Measurements from ENCODE around the gene TREM1. TPM values are rescaled to one million over a fixed set of nuclear protein-coding genes. Genes with fewer than 3 reads are reported as not detected.
"Not testable (repeated sequence)": the region's sequence is repeated elsewhere in the genome, so short reads cannot be mapped to it uniquely, and the experiment has no call there.

TREM1 gene
- total and polyA plus RNA-seq, 7 donors: 0.21 to 4.0 (median 0.57) TPM

DNA sequence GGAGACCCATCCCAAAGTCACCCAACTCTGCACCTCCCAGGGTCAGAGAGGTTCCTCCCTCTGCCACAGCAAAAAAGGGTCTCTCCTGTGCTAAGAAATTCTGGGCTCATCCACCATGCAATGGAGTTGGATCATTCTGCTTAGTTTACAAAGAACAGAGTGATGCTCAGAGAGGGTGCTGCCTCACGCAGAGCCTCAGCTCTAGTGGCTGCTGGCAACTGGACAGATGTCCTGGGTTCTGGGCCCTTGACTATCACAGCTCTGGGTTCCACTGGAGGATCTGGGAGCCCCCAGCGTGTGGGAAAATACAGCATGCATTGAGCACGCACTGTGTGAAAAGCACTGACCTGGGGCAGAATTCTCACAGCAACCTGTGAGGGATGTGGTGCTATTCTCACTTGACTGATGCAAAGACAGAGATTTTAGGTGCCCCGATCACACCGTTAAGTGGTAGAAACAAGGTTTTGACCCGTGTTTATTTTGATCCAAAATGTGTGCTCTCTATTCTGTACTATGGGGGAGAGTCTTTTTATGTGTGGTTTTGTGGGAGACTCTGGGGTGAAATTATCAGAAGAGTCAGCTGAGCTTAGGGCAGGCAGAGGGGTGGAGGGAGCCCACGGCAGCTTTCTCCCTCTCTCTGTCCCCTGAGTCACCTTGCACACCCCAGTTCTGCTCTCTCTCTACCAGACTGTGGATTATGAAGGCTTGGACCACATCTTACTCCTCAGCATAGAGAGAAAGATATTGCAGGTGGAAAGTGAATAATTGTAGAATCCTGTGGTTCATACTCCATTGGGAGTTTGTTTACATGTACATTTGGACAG, 38.4 kb downstream of the TREM1 start:
- DNase-seq: no peak
- no peak for ATAC-seq
- Histone ChIP-seq H3K9me3 (no peaks in the 10 kb centered on the region), H3K36me3 (ENCODE audit: insufficient read depth in 1 of 2, low read depth in 1 of 2) (no peaks in the 10 kb centered on the region), H3K27me3 (ENCODE audit: insufficient read depth in 3 of 3, low read length in 2 of 3) (no peaks in the 10 kb centered on the region), H3K27ac (no peak overlapping the region), H3K4me3 (no peak overlapping the region), H3K4me1 (no peaks in the 10 kb centered on the region)
- TF ChIP-seq CTCF (IDR thresholded peaks at IDR 0.05): no peak
- intact Hi-C loops (cut with DNase I): no loop called here
- WGBS, 3 donors: 66 to 74% (median 69%) methylated on average over 7 of the region's 7 CpGs

DNA sequence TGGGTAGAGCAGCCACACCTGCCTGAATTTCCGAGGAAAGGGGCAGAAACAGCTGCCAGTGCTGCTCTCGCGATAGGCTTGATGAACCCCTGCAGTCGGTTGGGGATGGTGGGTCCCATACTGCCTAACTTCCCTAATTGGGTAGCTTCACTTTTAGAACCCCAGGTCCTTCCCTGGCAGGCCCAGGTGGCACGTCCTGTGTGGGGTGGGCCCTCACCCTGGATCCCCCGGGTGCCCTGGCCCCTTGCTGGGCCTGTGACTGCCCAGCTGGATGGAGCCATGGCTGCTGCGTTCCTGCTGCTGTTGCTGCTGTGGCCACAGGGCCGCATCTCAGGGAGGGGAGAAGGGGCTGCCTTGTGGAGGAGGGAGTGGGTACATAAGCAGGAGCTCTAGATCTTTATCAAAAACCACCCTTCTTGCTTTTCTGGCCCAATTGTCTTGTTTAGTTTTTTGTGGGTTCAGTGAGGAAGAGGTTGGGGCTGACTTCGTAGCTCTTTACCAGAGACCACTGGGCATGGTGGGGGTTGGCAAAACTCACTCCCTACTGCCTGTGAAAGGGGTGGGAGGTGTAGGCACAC, 39.1 kb downstream of the TREM1 start:
- H3K27me3 ChIP-seq (ENCODE audit: insufficient read depth in 3 of 3, low read length in 2 of 3): no peaks in the 10 kb centered on the region
- no peaks in the 10 kb centered on the region for H3K4me1 ChIP-seq
- H3K9me3 ChIP-seq: no peaks in the 10 kb centered on the region
- no peaks in the 10 kb centered on the region for H3K36me3 ChIP-seq (ENCODE audit: insufficient read depth in 1 of 2, low read depth in 1 of 2)
- DNase-seq (no peak), ATAC-seq (no peak)
- no peak overlapping the region for H3K27ac ChIP-seq
- H3K4me3 ChIP-seq: no peak overlapping the region
- TF ChIP-seq CTCF (IDR thresholded peaks at IDR 0.05): no peak
- intact Hi-C loops (cut with DNase I): no loop called here
- WGBS, 3 donors: 72 to 80% (median 74%) methylated on average over 9 of the region's 9 CpGs

DNA sequence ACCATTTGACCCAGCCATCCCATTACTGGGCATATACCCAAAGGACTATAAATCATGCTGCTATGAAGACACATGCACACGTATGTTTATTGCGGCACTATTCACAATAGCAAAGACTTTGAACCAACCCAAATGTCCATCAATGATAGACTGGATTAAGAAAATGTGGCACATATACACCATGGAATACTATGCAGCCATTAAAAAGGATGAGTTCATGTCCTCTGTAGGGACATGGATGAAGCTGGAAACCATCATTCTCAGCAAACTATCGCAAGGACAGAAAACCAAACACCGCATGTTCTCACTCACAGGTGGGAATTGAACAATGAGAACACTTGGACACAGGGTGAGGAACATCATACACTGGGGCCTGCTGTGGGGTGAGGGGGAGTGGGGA, 40.0 kb downstream of the TREM1 start:
- DNase-seq; ATAC-seq; H3K36me3 ChIP-seq (ENCODE audit: insufficient read depth in 1 of 2, low read depth in 1 of 2); H3K4me1 ChIP-seq; H3K9me3 ChIP-seq; H3K27me3 ChIP-seq (ENCODE audit: insufficient read depth in 3 of 3, low read length in 2 of 3); H3K4me3 ChIP-seq; intact Hi-C loops (cut with DNase I); H3K27ac ChIP-seq: not testable (repeated sequence)
- WGBS, 3 donors: 83 to 96% (median 95%) methylated on average over 2 to 4 of the region's 4 CpGs

DNA sequence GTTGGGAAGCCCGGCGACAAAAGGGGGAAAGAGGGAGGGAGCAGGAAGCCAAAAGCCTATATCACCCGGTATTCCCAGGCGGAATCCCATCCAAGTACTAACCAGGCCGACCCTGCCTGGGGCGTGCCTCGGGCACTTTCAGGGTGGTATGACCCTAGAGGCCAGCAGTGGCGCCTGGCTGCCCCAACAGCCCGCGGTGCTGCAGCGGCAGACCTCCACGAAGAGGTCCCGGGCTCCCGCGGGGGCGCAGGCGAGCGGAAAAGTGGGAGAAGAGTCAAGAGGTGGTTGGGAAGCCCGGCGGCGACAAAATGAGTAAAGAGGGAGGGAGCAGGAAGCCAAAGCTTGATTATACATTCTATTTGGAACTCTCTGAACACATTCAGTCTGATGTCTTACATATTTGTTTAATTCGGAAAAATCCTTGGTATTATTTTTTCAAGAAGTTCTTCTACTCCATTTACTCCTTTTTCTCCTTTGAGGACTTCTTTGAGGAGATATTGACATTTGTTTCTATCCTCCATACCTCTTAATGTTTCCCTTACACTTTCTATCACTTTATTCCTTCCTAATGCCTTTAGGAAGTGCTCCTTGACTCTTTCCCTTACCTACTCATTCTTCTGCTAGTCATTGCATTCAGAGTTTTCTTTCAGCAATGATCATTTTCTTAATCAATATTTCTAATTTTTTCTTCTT, 46.9 kb downstream of the TREM1 start:
- no peak for ATAC-seq
- Histone ChIP-seq H3K27me3 (ENCODE audit: insufficient read depth in 3 of 3, low read length in 2 of 3) (peaks cover 6 to 38% (median 6%) of the 10 kb centered on the region in 3 donors), H3K27ac (no peak overlapping the region), H3K4me3 (no peak overlapping the region), H3K4me1 (no peaks in the 10 kb centered on the region), H3K36me3 (ENCODE audit: insufficient read depth in 1 of 2, low read depth in 1 of 2) (no peaks in the 10 kb centered on the region), H3K9me3 (no peaks in the 10 kb centered on the region)
- 10 to 17% (median 16%) methylated on average over 20 to 22 of the region's 22 CpGs for WGBS, 3 donors
- intact Hi-C loops (cut with DNase I): no loop called here
- TF ChIP-seq CTCF (IDR thresholded peaks at IDR 0.05): no peak
- DNase-seq: no peak

- ATAC-seq (no peak), DNase-seq (no peak)
- H3K4me1 ChIP-seq: no peaks in the 10 kb centered on the region
- intact Hi-C loops (cut with DNase I): no loop called here
- TF ChIP-seq CTCF (IDR thresholded peaks at IDR 0.05): no peak
- no peak overlapping the region for H3K27ac ChIP-seq
- WGBS, 3 donors: 67 to 76% (median 71%) methylated on average over 5 of the region's 5 CpGs
- H3K9me3 ChIP-seq: no peaks in the 10 kb centered on the region
- no peaks in the 10 kb centered on the region for H3K36me3 ChIP-seq (ENCODE audit: insufficient read depth in 1 of 2, low read depth in 1 of 2)
- peaks cover 6 to 36% (median 6%) of the 10 kb centered on the region in 3 donors for H3K27me3 ChIP-seq (ENCODE audit: insufficient read depth in 3 of 3, low read length in 2 of 3)
- no peak overlapping the region for H3K4me3 ChIP-seq
Observed at GRCh38 chr6:41237128-41237527, 49.4 kb downstream of the TREM1 start.
